Mucosa of gallbladder (tissue), 1 donor: Measurements from ENCODE around the gene GTF2F2. TPM values are rescaled to one million over a fixed set of nuclear protein-coding genes. Genes with fewer than 3 reads are reported as not detected.

Experiments used
- DNase-seq: peaks from one replicate; pipeline ENCODE4 v3.0.0-alpha.2; 2020; ENCODE audit warnings: low spot score
- total RNA-seq: library from RNA; stranded (reverse); gene quantifications from one replicate; pipeline ENCODE4 v1.2.1, GENCODE V29; 2021
- donor health status: DM: no; HTN: no; CAD: no.

The GTF2F2 gene
- total RNA-seq, 1 donor from 2014 or later, result 14.1 TPM

DNA sequence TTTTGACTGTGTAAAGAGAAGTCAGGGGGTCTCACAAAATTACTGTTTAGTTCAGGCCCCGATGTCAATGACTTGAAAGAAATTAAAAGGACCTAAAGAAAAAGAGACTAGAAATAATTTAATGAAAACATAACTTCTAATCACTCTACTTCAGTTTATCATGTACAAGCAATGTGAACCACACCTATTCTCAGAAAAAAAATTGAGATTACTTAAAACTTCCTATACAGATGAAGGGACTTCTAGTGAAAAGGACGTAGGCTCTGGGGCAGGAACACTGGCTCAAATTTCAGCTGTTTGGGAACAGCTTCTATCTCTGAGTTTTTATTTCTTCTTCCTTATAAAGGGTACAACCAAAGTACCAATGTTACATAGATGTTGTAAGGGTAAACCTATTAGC, 182.7 kb downstream of the GTF2F2 start:
- no peak for DNase-seq

DNA sequence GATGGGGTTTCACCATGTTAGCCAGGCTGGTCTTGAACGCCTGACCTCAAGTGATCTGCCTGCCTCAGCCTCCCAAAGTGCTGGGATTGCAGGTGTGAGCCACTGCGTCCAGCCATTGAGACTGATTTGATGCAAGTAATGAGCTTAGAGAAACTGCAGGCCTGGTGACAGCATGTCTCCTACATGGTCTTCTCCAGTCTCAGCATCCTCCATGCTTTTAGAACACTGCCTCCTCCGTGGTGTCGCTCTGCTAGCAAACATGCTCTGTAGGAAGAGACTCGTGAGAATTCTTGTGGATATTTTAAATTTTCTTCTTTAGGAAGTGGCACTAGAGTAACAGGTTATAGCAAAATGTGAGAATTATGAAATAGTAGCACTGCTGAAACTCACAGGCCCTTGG, 183.6 kb downstream of the GTF2F2 start:
- no peak for DNase-seq

DNA sequence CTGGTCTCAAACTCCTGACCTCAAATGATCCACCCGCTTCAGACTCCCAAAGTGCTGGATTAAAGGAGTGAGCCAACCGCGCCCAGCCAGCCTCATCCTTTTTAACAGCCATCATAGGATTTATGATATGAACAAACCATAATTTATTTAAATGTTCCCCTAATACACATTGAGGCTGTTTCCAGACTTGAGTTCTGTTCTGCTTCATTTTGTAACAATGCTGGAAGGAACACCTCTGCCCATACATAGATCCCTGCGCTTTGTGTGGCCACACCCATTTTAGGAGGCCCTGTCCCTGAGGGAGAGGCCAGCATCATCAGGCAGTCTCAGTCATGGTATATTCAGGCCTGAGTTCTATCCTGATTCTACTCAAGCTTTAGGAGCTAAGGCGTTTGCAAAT, 184.8 kb downstream of the GTF2F2 start:
- no peak for DNase-seq

DNA sequence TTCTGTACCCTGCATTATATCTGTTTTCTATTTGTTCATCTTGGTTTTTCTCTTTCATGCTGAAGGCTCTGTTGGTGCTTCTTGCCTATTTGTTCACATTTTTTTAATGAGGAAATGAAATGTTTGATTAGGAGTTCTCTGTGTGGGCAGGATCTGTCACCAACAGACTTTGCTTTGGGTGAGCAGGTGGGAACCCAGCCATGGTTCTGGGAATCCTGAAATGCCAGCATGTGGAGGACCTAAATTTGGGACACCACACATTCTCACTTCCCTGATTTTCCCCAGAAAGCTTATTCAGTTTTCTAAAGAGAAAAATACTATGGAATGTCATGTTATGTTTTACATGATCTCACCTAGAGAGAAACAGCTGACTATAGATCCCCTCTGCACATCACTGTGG, 186.7 kb downstream of the GTF2F2 start:
- no peak for DNase-seq

DNA sequence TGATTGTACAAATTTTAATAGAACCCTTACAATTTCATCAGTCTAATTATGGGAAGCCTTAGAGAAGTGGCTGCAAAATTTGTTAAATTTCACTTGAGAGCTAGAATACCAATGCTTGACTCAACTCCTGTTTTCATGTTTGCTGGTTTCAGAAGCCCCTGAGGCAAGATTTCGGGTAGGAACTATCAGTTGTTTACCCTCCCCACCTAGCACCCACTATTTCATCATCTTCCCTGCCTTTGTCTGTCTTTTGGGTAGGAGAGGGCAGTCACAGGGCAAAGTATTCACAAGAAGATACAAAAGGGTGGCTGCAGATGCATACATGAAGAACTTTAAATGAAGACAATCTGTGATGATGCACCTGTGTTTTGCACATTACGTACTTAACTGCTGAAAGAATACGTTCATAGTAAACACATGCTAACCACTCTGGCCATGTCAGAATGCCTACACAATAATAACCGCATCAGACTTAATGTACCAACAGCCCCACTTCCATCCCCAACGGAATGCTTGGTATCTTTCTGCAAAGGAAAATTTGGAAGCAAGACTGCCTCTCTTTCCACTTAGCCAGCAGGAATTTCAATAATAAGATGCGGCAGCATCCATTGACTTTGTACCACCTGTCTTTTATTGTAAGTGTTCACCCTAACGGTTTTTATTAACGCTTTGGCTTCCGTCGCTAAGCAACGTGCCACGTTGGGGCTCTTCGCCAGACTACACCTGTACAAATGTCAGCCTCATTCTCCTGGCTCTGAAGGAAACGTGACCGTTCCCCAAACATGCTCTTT, 190.2 kb downstream of the GTF2F2 start:
- no peak for DNase-seq

DNA sequence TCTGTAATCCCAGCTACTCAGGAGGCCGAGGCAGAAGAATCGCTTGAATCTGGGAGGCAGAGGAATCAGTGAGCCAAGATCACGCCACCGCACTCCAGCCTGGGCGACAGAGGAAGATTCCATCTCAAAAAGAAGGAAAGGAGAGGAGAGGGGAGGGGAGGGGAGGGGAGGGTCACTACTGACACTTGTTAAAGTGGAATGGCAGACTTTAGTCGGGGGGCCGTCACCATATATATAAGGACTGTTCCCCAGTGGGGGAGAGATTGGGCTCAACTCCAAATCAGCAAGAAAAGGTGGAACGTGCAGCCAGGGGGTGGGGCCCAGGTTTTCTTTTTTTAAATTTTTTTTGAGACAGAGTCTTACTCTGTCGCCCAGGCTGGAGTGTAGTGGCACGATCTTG, 194.5 kb downstream of the GTF2F2 start:
- no peak for DNase-seq

DNA sequence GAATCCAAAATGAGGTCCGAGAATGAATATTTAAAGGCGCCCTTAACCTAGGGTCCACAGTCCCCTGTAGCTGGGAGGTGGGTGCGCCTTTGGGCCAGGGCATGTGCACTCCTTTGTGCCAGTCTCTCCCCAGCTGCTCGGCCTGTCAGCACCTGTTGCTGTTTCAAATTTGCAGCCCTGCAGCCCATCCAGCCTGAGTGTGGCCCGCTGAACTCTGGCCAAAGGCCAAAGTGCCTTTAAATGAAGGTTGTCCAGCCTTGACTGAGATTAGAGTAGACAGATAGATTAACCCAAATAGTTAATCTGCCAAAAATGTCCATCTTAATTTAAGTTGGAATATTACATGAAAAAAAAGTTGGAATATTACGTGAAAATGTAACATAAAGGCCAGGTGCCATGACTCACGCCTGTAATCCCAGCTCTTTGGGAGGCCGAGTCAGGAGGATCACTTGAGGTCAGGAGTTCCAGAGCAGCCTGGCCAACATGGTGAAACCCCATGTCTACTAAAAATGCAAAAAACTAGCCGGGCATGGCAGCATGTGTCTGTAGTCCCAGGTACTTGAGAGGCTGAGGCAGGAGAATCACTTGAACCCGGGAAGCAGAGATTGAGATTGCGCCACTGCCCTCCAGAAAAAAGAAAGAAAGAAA, 195.3 kb downstream of the GTF2F2 start:
- DNase-seq, result no peak

DNA sequence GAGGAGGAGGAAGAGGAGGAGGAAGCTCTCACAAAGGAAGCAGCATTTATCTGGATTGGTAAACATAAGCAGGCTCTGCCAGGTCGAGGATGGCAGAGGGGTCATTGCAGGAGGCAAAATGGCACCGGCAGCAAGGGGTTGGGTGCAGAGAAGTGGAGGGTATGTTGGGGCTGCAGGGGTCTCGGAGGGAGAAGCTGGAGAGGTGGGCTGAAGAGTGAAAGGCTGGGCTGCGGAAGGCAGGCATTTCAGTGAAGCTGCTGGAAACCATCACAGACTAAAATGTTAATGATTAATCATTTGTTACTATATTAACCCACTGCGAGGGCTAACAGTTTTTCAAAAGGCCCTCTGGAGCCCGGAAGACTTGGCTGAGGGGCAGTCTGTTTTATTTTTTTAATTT, 196.0 kb downstream of the GTF2F2 start:
- DNase-seq, result no peak

DNA sequence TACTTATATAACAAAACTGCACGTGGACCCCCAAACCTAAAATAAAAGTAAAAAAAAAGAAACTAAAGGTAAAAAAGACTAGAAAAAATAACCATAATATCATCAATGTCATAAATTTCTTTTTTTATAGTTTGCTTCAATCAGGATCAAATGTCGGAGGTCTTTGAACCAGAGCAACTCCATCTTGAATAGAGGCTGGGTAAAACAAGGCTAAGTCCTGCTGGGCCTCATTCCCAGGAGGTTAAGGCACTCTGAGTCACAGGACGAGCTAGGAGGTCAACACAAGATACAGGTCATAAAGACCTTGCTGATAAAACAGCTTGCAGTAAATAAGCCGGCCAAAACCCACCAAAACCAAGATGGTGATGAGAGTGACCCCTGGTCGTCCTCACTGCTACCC, 196.7 kb downstream of the GTF2F2 start:
- no peak for DNase-seq

DNA sequence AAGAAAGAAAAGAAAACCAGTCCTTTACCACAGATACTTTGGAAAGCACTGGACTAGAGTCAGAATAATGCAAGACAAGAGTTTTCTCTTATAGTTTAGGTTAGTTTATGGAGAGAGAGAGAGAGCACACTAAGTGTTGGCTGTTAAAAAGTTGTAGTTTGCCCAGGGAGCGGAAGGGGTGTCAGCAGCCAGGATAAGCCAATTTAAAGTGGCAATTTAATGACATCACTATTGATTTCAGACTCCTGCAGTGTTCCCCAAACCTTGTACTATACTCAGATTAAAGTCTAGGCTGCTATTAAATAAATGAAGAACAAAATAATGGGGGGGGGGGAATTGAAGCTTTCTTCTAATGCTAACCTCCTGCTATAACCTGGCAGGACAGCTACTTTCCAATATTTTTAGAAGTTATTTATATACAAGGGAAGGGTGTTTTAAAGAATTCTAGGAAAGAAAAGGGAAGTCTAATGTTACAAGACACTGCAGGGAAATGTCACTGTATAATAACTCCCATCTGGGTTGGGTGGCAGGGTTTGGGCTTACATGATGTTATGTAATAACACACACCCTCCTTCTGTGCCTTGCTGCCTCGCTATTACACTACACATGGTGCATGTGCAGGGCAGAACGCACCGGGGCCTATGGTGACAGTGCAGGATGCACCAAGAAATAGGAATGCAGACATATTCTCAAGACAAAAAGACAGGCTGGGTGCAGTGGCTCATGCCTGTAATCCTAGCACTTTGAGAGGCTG, 200.7 kb downstream of the GTF2F2 start:
- no peak for DNase-seq

DNA sequence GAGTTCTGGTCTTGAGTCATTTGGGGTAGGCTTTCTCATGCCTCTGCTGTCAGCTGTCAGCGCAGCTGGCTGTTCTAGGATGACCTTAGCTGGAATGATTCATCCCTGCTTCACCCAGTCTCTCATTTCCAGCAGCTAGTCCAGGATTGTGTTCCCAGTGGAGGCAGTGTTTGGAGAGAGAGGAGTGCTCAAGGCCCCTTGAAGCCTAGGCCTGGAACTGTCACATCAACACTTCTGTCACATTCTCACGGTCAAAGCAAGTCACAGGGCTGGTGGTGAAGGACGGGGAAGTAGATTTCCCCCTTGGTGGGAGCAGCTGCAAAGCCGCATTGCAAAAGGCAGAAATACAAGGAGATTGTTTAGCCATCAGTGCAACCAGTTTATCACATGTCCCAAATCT, 205.5 kb downstream of the GTF2F2 start:
- no peak for DNase-seq

DNA sequence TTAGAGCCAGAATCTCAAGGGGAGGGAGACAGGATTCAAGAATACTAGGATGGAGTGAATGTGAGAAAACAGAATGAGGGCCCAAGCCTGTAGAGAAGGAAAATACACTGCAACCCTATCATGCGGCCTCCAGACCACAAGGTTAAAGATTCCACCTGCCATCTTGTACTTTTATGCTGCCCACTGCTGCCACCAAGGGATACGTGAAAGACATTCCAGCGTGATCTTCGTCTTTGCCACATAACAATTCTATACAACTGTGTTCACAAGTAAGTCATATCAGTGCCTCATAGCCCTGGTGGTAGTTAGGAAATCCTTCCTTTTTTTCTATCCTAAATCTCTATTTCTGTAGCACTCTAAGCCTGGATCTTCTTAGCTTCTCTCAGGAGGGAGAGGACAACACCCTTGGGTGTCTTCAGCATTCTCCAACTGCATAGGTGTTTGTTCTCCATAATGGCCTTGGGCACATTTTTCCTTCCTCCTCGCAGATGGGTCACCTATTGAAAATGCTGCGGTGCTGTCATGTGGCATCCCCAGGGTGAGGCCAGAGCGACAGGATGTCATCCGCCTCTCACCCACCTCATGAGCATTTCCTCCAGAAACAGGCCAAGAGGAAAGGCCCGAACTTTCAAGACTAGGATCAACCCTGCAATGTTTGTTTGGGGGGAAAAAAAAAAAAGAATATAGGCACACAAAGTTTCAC, 207.1 kb downstream of the GTF2F2 start:
- DNase-seq, result no peak

DNA sequence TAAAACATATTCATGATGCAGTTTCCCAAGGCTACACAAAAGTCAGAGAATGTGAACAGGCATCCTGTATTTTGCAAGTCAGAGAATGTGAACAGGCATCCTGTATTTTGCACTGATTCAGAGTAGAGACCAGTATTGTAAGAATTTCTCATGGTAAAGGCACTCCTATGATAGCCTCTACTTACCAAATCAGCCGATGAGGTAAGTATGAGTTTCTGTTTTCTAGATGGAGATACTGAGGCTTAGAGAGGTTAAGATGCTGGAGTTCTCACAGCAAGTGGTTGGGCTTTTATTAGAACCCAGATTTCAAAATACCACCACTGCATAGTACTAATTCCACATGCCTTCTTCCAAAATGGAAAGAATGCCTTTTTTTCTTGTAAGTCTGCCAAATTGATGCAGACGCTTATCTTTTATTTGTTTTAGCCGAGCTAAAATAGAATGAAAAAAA, 208.4 kb downstream of the GTF2F2 start:
- DNase-seq, result no peak

DNA sequence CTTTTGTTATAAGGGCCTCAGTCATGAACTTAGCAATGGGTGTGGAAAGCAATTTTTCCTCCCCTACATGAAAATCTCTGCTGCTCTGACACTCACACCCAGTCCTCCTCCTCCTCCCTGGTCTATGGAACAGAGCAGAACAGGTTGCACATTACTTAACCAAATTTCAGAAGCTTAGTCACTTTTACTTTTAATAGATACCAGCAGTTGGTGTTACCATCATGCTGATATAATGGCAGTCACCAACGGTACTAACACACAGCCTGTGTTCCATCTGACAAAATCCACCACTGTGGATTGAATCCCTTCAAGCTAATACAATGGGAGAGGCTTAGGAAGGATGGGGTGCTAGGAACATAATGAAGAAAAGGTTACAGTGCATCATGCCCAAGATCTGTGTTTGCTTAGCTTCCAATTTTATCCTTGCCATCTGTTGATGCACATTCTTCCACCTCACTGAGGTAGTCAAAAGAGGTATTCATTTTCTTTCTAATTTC, 210.9 kb downstream of the GTF2F2 start:
- DNase-seq, result no peak

DNA sequence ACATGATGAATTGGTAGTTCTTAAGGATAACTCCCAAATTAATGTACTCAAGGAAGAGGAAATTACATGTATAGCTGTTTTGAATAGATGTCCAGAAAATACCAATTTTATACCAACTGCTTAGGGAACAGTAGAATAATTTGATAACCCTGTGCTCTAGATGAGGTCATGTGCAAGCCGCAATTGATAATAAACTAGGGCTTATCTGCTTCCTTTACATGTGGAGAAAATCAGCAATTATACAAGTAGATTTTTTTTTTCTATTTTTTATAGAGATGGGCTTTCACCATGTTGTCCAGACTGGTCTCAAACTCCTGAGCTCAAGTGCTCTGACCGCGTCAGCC, 211.4 kb downstream of the GTF2F2 start:
- no peak for DNase-seq

DNA sequence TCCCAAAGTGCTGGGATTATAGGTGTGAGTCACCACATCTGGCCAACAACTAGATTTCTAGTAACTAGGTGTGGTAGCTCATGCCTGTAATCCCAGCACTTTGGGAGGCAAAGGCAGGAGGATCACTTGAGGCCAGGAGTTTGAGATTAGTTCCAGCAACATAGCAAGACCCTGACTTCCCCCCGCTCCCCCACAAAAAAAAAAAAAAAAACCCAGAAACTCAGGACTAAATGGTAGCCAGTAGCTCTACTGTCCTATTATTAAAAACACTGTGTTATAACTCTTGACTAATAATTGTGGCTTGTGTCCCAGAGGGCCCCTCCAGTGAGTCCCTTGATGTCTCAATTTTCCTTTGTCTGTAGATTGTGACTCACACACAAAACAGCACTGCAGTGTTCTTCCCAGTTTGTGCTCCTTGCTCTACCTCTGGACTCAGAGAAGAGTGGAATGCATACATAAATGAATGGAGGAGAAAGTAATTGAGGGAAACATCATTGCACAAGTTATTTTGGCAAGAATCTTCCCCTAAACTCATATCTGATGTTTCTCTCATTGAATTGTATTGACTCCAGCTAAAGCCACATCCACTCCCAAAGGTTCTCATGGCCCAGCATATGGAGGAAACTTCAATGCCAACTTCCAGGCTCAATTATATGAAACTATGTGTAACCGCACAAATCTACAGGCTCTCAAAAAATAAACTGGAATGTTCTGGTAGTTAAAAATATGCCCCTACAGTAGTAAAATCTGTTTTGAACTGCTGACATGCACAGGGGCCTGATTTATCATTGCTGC, 211.9 kb downstream of the GTF2F2 start:
- DNase-seq, result no peak

DNA sequence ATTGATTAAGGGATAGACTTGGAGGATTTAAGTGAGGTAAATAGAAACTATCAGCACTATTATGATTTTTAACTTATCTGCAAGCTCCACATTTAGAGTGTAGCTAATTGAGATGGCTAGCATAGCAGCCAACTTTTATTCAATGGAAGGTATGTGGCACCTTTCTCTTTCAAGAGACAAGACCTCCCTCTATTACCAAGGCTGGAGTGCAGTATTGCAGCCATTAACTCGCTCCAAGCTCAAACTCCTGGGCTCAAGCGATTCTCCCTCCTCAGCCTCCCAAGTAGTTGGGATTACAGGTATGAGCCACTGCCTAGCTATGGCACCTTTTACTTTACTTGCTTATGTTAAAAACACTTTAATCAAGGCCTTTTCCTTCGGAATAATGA, 212.5 kb downstream of the GTF2F2 start:
- no peak for DNase-seq

DNA sequence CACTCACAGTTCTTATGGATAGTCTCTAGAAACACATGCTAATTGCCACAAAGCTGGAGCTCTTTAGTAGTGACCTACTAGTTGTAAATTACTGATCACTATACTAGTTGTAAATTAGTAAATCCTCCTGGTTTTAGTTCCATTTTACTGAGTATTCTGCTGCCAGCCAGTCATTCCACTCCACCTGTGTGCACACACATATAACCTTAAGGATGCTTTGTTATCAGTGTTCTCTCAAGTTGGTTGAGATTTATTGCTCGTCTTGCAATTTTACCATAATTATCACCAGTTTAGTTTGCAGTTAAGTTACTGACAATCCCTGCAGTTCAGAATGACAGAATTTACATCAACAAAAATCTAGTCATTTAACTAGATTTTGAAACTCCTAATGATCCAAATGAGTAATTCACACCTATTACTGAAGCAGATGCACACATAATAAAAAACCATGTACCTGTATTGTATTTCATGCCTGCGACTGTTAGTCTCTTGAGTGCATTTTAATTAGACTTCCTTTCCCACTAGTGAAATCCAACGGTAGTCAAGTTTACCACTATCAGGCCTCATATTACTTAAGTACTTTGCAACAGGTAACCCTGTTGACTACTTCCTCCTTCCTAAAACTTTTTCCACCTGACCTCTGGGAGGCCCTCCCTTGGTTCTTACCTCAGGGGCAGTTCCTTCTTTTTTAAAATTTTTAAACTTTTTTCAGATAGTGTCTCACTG, 213.1 kb downstream of the GTF2F2 start:
- DNase-seq, result no peak
